ENCODE measurements around the gene MRS2.

MRS2 gene

GRCh38 chr6:24426729-24427446 lies 24.2 kb downstream of the MRS2 start:
- in situ Hi-C loops (cut with MboI; ENCODE audit: low sequenced_read_pairs): no loop called here

DNA sequence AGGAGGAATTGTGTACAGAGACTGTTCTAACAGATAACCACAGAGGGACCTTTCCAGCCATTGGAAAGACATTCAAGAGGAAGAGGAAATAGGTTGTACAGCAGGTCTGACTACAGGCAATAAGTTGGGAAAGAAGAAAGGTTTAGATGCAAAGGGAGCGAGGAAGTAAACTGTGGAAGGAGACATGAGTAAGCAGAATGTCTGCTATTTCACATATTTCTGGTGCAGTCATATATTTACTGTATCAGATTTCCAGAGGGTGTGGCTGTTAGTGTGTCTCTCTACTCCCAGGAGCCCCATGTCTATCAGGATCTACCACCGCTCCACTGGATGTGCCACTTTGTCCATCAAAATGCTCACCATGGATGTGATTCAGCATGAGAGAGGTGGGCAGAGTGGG lies 25.9 kb downstream of the MRS2 start:
- in situ Hi-C loops (cut with MboI; ENCODE audit: low sequenced_read_pairs): no loop called here

DNA sequence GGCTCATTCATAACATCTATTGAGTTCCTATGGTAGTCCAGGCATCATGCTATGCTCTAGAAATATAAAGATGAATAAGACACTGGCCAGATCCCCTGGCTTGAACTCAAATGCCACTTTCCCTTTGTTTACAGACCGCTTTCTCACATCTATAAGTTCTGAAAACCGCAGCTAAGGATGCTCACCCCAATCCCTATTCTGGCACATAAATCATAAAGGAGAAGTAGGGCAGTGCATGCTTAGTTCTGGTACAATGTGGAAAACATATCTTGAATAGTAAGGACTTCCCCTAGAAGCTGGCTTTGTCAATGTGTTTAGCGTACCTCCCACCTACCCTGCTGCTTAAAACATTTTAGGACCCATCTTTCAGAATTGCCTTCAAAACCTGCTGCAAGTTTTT lies 26.4 kb downstream of the MRS2 start:
- in situ Hi-C loops (cut with MboI; ENCODE audit: low sequenced_read_pairs): no loop called here

DNA sequence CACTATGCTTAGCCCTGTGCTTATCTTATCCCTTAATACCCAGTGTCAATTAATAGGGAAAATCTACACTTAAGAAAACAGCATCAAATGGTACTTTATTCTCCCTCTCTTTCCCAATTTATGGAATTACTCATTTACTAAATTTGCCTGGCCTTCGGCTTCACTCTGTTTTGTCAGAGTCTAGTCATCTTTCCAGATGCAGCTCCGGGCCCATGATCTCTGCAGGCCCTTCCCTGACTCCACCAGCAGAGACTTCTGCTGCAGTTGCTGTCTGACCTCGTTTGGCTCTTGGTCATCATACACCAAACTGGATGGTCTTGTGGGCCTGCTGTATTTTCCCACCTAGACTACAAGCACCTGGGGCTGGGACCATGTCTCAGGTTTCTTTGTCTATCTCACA lies 27.4 kb downstream of the MRS2 start:
- in situ Hi-C loops (cut with MboI; ENCODE audit: low sequenced_read_pairs): no loop called here

DNA sequence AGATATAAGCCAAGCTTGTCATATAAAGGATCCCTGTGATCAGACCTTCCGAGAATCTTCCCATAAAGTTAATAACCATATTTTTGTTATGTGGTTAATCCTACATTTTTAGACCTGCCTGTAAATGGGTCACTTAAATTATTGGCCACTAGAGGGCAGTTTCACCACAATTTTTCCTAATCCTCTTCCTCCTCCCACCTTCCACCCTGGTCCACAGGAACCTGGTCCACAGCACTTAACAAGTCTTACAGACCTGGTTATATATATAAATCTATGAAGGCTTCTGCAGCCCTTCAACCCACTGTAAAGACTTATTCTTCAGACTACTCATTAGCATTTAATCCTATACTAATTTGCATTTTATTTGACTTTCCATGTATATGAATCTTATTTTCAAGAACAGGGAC lies 28.3 kb downstream of the MRS2 start:
- in situ Hi-C loops (cut with MboI; ENCODE audit: low sequenced_read_pairs): no loop called here

GRCh38 chr6:24432611-24433010 lies 29.9 kb downstream of the MRS2 start:
- in situ Hi-C loops (cut with MboI; ENCODE audit: low sequenced_read_pairs): no loop called here

GRCh38 chr6:24436979-24437378 lies 34.2 kb downstream of the MRS2 start:
- in situ Hi-C loops (cut with MboI; ENCODE audit: low sequenced_read_pairs): no loop called here

DNA sequence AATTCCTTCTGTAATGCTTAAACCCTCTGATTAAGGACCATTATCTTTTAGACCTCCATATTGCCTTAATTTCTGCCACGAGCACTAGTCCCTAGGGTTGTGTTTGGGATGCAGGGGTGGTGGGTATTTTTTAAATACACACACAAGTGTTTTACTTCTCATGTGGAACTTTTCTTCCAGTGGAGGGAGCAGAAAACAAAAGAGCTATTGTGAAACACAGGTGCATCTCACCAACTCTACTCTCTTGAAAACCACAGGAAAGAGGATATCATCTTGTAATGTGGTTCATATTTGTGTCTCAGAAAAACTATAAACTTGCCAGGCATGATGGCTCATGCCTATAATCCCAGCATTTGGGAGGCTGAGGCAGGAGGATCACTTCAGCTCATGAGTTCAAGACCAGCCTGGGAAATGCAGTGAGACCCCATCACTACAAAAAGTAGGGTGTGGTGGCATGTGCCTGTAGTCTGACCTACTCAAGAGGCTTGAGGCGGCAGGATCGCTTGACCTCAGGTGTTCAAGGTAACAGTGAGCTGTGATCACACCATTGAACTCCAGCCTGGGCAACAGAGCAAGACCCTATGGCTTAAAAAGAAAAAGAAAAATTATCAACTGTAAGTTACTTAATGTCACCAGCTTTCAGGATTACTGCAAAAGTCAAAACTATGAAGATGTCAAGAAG lies 37.3 kb downstream of the MRS2 start:
- in situ Hi-C loops (cut with MboI; ENCODE audit: low sequenced_read_pairs): no loop called here

- in situ Hi-C loops (cut with MboI; ENCODE audit: low sequenced_read_pairs): no loop called here
Measured at GRCh38 chr6:24440897-24441598, 38.3 kb downstream of the MRS2 start.

GRCh38 chr6:24441599-24441904 lies 38.8 kb downstream of the MRS2 start:
- in situ Hi-C loops (cut with MboI; ENCODE audit: low sequenced_read_pairs): no loop called here

- in situ Hi-C loops (cut with MboI; ENCODE audit: low sequenced_read_pairs): no loop called here
Measured at GRCh38 chr6:24444588-24444987, 41.9 kb downstream of the MRS2 start.

GRCh38 chr6:24445704-24446103 lies 43.0 kb downstream of the MRS2 start:
- in situ Hi-C loops (cut with MboI; ENCODE audit: low sequenced_read_pairs): no loop called here

- in situ Hi-C loops (cut with MboI; ENCODE audit: low sequenced_read_pairs): no loop called here
Measured at GRCh38 chr6:24446670-24447069, 43.9 kb downstream of the MRS2 start.

GRCh38 chr6:24448396-24448795 lies 45.7 kb downstream of the MRS2 start:
- in situ Hi-C loops (cut with MboI; ENCODE audit: low sequenced_read_pairs): no loop called here

DNA sequence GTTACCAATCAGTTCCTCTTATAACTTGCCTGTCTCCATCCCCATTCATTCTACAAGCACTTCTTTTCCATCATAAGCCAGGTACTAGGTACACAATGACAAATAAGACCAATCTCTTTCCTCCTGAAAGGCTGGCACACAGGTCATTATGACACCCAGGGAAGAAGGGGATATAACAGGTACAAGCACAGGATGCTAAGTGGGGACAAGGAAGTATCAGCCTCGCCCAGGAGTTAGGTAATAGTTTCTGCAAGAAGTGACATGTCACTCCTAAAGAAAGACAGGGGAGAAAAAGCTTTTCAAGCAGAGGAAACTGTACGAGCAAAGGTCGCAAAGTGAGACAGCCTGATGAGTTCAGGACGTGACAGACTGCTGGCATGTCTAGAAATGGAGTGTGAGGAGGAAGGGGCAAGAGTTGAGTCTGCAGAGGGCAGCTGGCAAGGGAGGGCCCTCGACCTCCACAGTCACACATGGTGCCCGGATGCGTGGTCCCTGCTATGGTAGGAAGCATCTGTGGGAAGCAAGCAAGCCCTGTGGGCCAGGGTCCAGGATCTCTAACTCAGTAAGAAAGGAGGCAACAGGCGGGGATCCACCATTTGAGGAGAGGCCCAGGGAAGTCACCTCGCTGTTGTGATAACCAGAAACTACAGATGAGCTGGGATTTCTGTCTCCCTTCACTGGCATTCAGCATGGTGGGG lies 46.2 kb downstream of the MRS2 start:
- in situ Hi-C loops (cut with MboI; ENCODE audit: low sequenced_read_pairs): no loop called here

- in situ Hi-C loops (cut with MboI; ENCODE audit: low sequenced_read_pairs): no loop called here
Measured at GRCh38 chr6:24451581-24452388, 49.0 kb downstream of the MRS2 start.

- in situ Hi-C loops (cut with MboI; ENCODE audit: low sequenced_read_pairs): no loop called here
Measured at GRCh38 chr6:24453921-24454320, 51.2 kb downstream of the MRS2 start.

GRCh38 chr6:24454452-24454851 lies 51.7 kb downstream of the MRS2 start:
- in situ Hi-C loops (cut with MboI; ENCODE audit: low sequenced_read_pairs): no loop called here

DNA sequence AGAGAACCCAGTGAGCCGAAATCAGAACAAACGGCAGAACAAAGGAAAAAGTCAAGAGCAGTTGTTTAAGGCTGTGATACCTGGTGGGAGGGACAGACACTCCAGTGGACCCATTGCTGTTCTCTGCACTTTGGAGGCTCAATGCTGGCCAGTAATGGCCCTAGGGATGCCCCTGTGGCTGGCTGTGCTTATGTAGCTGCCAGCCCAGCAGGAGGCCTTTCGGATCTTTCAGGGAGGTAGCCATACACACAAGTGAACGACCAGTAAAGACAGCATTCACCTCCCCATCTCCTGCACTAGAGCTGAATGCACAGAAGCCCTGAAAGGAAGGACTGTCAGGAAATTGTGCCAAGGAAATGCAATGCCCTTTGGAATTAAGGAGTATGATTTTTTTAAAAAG lies 52.3 kb downstream of the MRS2 start:
- in situ Hi-C loops (cut with MboI; ENCODE audit: low sequenced_read_pairs): no loop called here

DNA sequence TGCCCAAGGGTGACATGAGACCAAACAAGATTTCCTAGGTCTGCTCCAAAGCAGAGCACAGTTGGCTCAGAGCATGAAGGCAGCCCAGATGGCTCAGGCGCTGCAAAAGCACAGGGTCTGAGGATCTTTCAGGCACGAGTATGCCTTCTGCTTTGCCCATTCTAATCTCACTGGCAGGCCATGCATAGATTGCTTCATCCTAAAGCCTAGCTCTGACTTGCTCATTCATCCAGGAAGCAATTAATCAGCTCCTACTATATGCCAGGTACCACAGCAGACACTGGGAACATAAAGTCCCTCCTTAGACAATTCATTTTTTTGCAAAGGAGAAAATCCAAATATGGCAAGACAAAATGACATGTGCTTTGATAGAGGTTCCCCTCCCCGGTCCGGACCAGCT lies 55.4 kb downstream of the MRS2 start:
- in situ Hi-C loops (cut with MboI; ENCODE audit: low sequenced_read_pairs): no loop called here

DNA sequence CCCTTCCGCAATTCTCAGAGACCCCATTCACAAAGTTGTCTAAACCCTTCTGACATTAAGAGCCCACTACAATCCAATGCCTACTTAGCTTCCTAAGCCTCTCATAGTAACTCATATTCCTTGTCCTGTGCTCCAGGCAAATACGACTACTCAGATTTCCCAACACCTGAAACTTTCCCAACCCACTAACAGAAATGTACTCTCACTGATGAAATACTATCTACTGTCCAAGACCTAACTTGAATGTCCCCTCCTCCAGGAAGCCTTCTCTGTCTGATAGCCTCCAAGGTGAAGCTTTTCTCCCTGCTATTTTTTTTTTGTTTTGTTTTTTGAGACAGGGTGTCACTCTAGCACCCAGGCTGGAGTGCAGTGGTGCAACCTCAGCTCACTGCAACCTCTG lies 56.2 kb downstream of the MRS2 start:
- in situ Hi-C loops (cut with MboI; ENCODE audit: low sequenced_read_pairs): no loop called here

Data from hTERT RPE-1 (cell line).